Forelimb muscle (tissue), 1 donor: ENCODE results near the gene GALNT18. TPM values are rescaled to one million over a fixed set of nuclear protein-coding genes. Genes with fewer than 3 reads are reported as not detected.

Experiments used
- DNase-seq: peaks from one replicate; pipeline ENCODE4 v3.0.0-alpha.2; 2013; ENCODE audit warnings: low read depth
- polyA plus RNA-seq: library from polyadenylated mRNA; unstranded; fragments of 120-200 nt; gene quantifications from one replicate; pipeline ENCODE4 v1.2.1, GENCODE V29; 2013; ENCODE audit not compliant: insufficient read length

Gene GALNT18
- polyA plus RNA-seq, 1 donor = 10.0 TPM

DNA sequence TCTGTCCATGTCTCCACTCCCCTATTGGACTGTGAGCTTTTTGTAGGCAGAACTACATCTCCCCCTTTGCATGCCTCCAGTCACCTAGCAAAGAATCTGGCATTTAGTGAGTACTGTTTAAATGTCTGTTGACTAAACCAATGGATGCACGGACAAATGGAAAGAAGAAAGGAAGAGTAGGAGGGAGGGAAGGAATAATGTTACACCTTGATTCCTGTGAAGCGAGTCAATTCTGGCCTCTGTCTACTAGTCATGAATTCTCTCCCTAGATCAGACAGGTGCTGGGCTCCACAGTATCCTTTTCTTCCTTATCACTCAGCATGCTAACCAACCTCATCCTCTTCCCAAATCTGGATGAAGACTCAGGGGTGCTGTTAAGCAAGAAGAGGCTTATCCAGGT is 33.6 kb downstream of the GALNT18 start:
- DNase-seq = no peak

DNA sequence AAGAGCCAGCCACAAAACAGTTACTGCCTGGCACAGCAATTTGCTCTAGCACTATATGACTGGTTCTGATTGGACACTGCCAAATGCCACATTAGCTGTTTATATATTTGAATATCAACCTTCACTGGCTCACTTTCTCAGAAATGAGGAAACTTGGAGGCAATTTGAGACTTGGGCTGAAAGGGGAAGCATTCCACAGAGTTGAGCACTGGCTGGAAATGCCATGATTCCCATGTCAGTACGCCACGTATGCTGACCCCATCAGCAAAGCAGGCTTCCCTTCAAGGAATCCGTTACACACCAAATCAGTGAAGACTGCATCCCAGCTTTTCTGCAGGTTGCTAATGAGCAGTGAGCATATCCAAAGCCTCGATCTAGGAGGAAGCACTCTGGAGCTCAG is 34.7 kb downstream of the GALNT18 start:
- DNase-seq = no peak

DNA sequence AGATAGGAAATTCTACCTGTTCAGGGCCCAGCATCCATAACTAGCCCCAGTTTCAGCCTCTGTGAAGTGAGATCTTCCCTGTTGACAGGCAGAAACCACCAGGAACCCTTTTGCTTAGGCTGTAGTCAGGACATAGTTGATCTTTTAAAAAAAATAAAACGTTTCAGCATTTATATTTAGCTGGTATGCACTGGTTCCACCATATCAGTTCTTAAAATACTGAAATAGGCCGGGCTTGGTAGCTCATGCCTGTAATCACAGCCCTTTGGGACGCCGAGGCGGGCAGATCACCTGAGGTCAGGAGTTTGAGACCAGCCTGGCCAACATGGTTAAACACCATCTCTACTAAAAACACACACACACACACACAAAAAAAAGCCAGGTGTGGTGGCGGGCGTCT is 35.3 kb downstream of the GALNT18 start:
- no peak for DNase-seq

DNA sequence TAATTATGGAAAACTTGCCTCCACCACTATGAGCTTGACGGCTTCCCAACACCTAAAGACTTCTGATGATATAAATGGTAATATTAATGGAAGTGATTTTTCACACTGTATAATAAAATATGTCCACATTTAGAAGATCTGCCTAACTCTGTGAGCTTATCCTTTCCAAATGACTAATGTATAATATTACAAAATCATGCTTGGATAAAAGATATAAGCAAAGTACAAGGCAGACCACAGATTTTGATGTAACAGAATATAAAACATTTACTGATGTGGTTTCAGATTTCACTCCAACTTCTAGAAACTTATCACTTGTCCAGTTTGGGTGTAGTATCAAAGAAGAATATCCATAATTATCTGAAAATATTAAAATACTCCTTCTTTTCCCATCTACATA is 36.9 kb downstream of the GALNT18 start:
- no peak for DNase-seq

DNA sequence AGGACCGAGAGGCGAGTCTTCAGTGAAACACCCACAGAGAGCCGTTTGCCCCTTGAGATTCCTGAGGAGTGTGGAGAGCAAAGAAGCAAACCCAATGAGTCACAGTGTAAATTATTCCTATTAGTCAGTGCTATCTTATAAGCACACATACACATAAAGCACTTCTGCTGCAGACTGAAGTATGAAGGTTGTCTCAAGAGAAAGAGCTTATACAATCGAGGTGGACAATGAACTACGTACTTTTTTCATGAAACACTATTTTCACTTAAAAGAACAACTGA is 37.3 kb downstream of the GALNT18 start:
- no peak for DNase-seq

DNA sequence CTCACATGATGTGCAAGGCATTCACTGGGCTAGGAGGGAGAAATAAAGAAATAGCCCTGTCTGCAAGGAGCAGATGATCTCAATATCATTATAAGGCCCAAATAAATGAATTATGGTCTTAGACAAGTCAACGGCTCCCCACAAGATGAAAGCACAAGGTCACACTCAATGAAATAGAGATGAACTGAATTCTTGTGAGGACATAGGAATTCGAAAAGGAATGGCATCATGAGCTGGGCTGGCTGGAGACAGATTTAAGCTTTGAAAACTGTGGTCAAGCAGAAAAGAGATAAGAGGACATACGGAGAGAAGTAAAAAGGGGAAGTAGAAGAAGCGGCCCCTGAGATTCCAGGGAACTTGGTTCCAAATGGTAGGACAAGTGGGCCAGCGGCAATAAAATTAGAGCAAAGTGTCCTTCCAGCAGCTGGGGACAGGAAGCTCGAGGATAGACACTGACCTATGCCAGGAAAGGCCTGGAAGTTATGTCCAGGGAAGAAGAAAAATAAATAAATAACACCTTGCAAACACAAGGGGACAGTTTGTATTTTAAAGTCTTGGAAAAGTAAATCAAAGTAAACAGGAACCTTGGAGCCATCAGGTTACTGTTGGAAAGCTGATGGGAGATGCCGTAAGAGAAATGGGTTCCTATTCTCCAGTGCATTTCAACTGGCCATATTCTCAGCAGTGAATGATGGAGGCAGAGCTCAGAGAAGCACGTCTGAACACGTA is 37.8 kb downstream of the GALNT18 start:
- DNase-seq = no peak

DNA sequence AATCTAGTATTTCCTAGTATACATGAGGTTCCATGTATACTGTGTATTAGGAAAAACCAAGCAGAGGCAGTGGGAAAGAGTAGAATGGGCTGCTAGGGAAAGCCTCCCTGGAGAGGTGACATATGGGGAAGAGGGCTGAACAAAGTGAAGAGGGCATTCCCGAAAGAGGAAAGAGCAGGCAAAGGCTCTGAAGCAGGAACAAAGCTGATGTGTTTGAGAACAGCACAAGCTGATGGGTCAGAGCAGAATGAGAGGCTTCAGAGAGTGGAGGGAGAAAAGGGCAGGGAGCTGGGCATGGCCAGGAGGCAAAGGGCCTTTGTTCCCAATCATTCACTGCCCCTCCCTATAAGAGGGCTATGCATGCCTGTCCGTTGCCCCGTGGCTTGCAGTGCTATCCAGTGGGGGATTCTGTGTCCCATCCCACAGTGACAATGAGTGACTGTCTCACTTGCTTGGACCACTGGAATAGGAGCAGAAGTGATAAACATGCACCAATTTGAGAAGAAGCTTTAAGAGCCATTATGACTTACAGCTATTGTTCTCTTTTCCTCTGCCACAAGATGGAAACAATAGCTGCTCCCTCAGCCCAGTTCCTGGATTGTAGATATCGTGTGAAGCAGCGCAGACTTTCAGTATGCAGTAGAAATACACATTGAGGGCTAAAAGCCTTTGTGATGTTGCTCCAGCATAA is 39.6 kb downstream of the GALNT18 start:
- no peak for DNase-seq

DNA sequence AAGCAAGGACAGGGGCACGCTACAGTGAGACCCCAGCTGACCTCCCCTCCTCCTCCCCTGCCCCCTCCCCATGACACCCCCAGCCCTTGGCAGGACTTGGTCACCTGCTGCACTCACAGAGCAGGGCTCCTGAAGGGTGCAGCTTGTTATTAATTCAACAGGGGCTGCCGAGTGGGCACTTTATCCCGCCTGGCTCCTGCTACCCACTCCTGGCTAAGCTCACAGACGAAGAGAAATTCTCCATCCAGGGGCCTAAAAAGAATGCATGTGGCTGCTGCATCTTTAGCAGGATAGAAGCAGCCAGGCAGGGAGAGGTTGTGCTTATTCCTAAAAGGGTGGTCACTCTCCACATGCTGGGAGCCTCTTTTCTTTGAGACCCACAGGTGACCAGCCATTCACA is 40.3 kb downstream of the GALNT18 start:
- no peak for DNase-seq

DNA sequence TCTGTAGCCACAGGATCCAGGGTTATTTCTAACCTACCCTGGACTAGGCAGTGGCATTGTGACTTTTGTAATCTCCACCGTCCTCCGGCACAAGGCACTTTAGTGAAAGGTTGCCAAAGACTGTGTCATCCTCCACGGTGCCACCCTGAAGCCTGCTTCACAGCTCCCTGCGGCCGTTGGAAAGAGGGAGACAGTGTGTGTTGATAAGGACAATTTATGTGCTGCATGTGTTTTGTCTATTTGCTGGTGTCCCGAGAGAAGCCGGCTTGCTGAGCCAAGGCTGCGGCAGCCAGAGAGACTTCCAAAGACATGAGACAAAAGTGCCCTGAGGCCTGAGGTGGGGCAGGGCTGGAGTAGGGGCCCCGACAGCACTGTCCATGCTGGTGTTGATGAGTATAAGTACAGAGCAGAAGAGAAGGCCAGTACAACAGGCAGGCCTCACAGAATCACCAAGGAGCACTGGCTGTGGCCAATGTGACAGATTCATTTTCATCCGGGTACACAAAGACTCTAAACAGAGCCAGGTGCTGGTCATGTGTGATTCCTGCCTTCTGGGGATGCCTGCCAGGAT is 40.9 kb downstream of the GALNT18 start:
- no peak for DNase-seq

DNA sequence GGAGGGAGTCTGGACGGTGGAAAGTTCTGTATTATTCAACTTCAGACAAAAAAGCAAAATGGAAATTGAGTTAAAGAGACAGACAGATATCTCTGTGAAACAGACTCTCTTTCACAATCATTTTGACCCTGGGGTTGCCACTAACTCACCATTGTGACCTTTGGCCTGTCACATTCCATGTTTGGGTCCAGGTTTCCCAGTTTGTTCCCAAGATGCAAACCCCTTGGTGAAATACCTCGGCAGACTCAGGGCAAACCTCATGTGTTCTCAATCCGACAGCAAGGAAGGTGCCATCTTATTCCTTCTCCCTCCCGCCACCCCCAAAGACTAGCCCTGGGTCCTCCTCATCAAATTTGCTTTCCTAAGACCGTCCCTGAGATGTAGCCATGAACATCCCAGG is 41.8 kb downstream of the GALNT18 start:
- no peak for DNase-seq

DNA sequence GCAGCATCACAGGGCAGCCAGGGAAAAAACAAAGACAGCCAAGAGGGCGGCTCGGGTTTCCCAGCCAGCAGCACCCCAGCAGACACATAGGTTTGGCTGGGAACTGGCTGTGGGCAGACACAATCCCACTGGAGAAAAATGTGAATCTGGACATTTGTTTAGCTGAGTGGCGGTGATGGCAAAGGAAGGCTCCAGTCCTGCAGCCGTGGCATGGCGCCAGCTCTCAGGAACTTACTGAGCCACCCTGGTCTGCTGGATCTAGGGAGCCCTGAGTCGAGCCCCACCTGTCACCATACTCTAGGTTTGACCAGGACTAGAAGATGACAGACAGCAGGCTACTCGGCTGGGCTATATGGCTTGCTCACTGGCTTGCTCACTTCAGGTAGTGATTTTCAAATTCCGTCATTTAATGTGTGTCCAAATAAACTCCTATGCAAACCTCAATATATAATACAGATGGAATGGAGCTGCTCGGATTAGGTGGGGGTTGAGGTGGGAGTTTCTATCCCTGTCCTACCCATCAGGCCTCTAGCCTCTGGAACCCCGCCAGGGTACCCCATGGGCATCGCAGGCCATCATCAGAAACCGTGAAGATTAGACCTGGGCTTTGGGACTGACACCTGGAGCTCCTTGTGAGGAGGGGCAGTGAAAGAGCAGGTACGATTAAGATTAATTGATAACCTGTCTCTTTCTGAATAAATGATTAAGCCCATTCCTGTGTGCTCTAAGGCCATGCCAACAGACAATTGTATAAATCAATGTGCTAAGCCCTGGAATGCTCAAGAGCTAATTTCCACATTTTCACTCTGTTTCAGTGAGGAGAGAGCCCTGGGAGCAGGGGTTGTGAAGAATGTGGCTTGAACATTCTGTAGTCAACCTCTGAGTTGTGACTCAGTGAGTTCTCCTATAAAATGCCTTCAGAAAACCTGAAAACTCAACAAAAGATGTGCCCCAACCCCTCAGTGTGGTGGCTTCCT is 42.5 kb downstream of the GALNT18 start:
- DNase-seq = no peak

DNA sequence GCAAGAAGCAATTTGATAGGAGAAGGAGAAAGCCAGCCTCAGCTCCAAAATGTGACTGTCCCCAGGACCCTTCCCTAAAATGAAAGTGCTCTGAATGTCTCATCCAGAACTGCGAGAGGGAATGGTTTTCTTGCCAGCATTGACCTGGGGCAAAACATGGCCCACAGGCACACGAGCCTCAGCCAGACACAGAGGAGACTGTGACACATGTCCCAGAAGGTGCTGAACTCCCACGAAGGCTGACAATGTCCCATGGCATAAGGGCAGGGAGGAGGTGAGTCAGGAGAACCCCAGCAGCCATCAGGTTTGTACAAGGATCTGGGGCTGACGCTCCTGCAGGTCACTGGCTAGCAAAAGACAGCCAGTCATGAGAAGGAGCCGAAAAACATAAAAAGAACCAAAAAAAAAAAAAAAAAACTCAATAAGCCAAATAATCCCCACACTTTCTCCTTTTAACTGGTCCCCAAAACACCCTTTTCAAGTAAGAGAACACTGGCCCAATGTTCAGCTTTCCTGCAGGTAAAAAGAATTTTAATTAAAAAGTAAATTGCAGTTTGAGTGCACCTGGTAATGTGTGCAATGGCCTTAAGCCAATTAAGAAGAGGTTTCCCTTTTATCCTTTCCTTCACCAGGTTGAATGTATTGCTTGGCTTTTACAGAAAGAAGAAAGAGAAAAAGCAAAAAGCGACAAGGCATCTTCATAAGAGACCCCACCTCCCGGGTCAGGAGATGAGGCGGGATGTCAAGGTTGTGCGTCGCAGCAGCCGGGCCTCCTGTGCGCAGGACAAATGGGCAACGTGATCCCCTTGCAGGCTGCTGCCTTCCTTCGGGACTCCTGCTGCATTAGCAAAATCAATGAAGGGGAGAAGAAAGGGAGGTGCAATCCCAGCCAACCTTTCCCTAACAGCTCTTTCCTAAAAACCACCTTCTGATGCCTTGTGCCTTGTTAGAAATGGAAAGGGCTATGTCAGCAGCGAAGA is 43.6 kb downstream of the GALNT18 start:
- DNase-seq = no peak

DNA sequence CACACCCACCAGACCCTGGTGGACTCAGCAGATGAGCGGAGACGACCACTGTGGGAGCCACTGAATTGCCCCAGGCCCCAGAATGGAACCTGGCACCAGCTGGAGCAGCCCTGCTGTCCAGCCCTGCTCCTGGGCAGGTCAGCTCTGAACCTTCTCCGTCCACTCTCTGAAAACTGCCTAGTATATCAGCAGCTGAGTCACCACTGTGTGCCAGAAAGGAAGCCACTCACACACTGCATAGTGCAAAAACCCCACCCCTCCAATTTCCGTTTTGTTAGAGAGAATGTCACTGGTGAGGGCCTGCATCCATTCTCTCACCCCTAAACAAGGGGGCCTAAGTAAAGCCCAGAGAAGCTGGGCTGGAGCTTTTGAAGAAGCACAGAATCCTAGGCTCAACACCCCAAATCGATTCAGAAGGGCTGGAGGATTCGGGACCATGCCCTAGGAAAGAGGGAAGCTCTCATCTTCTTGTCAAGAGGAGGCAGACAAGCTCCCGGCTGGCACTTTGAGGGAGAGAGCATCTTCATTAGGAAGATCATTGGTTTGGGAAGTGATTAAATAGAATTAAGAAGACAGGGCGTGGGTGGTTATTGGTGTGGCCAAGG is 44.5 kb downstream of the GALNT18 start:
- DNase-seq = no peak

DNA sequence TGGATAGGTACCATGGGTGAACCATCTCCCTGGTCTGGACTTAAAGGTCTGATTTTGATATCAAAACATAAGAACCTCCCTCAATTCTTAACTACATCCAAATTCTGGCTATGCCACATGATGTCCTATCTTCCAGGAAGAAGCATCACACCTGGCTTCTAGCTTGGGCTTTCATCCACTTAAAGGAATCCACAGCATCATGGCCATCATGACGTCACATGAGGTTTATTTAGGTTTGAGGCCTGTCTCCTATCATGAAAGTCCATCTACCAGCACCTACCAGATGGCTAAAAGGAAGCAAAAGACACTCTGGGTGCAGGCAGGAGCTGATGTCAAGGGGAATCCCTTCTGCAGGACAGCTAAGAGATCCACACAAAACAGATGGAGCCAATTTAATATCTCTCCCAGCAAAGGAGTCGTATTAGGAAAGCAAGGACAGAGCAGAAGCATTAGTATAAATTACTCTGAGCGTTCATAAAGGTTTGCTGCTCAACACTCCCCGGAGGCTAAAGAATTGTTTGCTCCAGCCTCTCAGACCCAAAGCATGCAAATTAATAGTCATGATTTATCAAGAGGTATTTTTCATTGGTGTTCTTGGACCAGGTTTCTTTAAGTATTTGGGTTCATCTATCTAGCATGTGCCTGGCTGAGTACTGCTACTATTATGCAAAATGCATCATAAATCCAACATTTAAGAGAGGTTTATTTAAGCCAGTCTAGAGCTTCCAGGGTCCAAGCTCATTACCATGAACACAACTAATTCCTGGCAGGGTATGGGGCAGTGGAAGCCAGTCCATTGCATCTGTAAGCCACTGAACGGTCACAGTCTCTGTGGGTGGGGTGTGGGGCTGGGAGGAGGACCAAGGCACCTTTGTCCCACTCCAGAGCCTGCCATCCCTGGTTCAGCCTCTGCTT is 47.2 kb downstream of the GALNT18 start:
- no peak for DNase-seq

DNA sequence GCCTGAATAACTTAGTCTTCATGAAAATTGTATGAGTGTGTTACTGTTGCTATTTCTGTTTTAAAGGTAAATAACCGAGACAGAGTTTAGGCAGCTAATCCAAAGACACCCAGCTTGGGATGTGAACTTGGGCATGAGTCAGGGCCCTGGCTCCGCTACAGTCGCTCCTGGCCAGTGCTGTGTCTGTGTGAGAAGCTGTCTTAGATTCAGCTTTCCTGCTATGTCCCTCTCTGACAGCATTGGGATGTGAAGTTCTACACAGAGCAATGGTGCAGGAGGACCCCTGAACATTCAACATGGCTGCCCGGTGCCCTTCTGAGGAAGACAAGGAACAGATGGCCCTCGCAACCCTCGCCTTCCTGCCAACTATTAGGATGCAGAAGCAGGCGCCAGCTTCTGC is 49.4 kb downstream of the GALNT18 start:
- no peak for DNase-seq

DNA sequence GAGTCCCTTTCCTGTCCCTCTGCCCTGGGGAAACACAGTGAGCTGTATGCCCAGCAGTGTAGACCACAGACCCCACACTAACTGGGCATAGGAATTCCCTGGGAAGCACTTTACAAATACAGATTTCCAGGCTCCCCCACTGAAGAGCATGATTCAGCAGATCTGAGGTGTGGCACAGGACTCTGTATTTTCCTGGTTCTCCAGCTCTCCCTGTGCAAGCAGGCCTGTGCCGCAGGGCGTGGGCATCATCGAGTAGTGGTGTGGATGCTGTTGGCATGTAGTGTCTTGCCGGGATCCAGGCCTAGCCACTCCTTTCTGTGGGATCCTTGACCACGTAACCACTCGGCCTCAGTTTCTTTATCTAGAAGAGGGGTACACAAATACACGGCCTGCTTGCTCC is 49.9 kb downstream of the GALNT18 start:
- DNase-seq = no peak

DNA sequence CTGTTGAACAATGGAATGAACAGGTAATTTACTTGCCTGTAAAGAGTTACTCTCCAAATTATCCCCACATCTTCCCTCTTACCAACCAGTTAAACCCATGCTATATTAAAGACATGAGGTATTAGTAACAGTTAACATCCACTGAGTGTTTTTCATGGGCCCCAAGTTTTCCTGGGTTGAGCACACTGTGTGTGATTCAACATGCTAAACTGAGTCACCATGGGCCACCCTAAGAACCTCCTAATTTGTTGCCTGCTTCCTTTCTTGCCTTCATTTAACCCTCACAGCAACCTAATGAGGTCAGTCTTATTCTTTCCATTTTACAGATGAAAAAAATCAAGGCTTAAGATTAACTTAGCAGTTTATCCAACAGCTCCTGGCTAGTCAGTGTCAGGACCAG is 51.0 kb downstream of the GALNT18 start:
- no peak for DNase-seq

DNA sequence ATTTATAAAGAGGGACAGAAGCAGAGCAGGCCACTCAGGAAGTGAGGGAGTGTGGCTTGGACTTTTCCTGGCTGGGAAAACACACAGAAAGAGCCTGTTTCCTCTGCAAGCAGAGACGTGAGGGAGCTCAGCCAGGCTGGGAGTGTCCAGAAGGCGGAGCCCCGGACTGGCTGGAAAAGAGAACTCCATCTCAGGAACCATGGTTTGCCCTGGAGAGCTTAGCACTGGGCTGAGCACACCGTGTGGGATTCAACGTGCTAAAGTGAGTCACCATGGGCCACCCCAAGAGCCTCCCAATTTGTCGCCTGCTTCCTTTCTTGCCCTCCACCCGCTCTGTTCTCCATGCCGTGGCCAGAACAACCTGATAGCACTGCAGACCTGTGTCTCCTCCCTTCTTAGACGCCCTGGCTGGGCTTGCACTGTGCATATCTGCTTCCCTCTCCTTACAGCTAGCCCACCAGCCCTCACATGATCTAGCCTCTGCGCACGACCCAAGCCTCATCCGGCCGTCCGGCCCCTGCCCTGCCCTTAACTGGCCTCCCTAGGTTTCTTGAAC is 51.8 kb downstream of the GALNT18 start:
- peak; percentile 41 for DNase-seq

DNA sequence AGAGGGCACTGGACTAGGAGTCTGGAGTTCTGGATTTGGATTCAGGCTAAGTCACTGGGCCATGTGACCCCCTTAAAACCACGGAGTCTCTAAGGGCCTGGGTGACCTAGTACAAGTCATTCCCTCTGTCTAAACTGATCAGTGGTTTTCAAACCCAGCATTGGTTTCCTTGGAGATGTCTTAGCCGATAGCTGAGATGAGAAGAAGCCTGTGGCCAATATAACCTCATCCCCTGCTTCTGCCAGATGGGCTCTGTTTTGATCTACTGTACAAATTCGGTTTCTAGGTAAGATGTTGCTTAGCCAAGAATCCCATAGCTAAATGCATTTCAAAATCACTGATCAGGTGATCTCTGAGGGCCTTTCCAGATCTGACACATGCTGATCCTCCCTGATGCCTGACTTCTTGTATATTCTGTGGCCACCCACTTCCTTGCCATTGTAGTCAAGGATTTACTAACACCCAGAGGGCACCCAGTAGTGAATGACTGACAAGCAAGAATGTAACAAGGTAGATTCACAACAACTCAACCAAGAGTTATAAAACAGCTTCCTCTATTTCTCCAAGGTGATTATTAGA is 53.1 kb downstream of the GALNT18 start:
- DNase-seq = no peak
